ENCODE data around the gene RNF213. TPM values are rescaled to one million over a fixed set of nuclear protein-coding genes. Genes with fewer than 3 reads are reported as not detected.

RNF213 gene
- total RNA-seq, 2 donors from 2014 or later, result 98.8 to 136 TPM

- no peaks in the 10 kb centered on the region for H3K27me3 Mint-ChIP-seq (ENCODE audit: insufficient read depth)
- Histone ChIP-seq H3K4me3 (ENCODE audit: low read length) (no peak overlapping the region), H3K27me3 (ENCODE audit: control insufficient read depth, insufficient read depth, low read length, poor library complexity, severe bottlenecking) (no peaks in the 10 kb centered on the region), H3K4me1 (ENCODE audit: control insufficient read depth, insufficient read depth, low read length) (no peaks in the 10 kb centered on the region), H3K36me3 (ENCODE audit: control insufficient read depth, insufficient read depth, low read length) (peaks cover 81% of the 10 kb centered on the region), H3K9me3 (ENCODE audit: control insufficient read depth, low read length) (peaks cover 22% of the 10 kb centered on the region), H3K27ac (ENCODE audit: low read depth, low read length) (no peak overlapping the region), H3K9ac (ENCODE audit: extremely low read depth, low read length, poor library complexity, severe bottlenecking) (no peak overlapping the region)
- no peak overlapping the region for H3K4me3 Mint-ChIP-seq
- no peak overlapping the region for H3K27ac Mint-ChIP-seq
- WGBS, 2 experiments (ENCODE audit: insufficient coverage in 1 of 2, insufficient read length in 1 of 2), result 93 to 95% methylated on average over 4 of the region's 4 CpGs
- peaks cover 18% of the 10 kb centered on the region for H3K9me3 Mint-ChIP-seq
- H3K36me3 Mint-ChIP-seq (ENCODE audit: low read depth), result peaks cover 87% of the 10 kb centered on the region
- TF ChIP-seq CTCF (conservative IDR thresholded peaks at IDR 0.05), result no peak
- no peak for DNase-seq
- H3K4me1 Mint-ChIP-seq, result no peaks in the 10 kb centered on the region
Measured at GRCh38 chr17:80319999-80320344, 59.3 kb downstream of the RNF213 start.

- Histone ChIP-seq H3K36me3 (ENCODE audit: control insufficient read depth, insufficient read depth, low read length) (peaks cover 86% of the 10 kb centered on the region), H3K27me3 (ENCODE audit: control insufficient read depth, insufficient read depth, low read length, poor library complexity, severe bottlenecking) (no peaks in the 10 kb centered on the region), H3K9ac (ENCODE audit: extremely low read depth, low read length, poor library complexity, severe bottlenecking) (no peak overlapping the region), H3K9me3 (ENCODE audit: control insufficient read depth, low read length) (peaks cover 22% of the 10 kb centered on the region), H3K4me1 (ENCODE audit: control insufficient read depth, insufficient read depth, low read length) (no peaks in the 10 kb centered on the region), H3K27ac (ENCODE audit: low read depth, low read length) (no peak overlapping the region), H3K4me3 (ENCODE audit: low read length) (no peak overlapping the region)
- H3K4me3 Mint-ChIP-seq, result no peak overlapping the region
- TF ChIP-seq CTCF (conservative IDR thresholded peaks at IDR 0.05), result no peak
- H3K36me3 Mint-ChIP-seq (ENCODE audit: low read depth), result peaks cover 92% of the 10 kb centered on the region
- H3K4me1 Mint-ChIP-seq, result no peaks in the 10 kb centered on the region
- no peaks in the 10 kb centered on the region for H3K27me3 Mint-ChIP-seq (ENCODE audit: insufficient read depth)
- no peak overlapping the region for H3K27ac Mint-ChIP-seq
- DNase-seq, result no peak
- 96 to 99% methylated on average over 15 of the region's 15 CpGs for WGBS, 2 experiments (ENCODE audit: insufficient coverage in 1 of 2, insufficient read length in 1 of 2)
- H3K9me3 Mint-ChIP-seq, result peaks cover 18% of the 10 kb centered on the region
Measured at GRCh38 chr17:80320496-80320895, 59.8 kb downstream of the RNF213 start.

DNA sequence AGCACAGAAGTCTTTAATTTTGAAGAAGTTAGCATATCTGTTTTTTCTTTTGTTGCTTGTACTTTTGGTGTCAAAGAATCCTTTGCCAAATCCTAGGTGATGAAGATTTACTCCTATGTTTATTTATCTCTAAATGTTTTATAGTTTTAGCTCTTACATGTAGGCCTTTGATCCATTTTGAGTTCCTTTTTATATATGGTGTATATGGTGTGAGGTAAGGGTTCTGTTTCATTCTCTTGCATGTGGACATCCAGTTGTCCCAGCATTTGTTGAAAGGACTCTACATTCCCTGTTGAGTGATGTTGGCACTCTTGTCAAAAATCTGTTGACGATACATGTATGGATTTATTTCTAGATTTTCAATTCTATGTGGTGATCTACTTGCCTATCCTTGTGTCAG, 62.2 kb downstream of the RNF213 start:
- peaks cover 80% of the 10 kb centered on the region for H3K36me3 ChIP-seq (ENCODE audit: control insufficient read depth, insufficient read depth, low read length)
- H3K4me1 ChIP-seq (ENCODE audit: control insufficient read depth, insufficient read depth, low read length), result no peaks in the 10 kb centered on the region
- no peak for DNase-seq
- Mint-ChIP-seq H3K9me3 (peaks cover 18% of the 10 kb centered on the region), H3K36me3 (ENCODE audit: low read depth) (peaks cover 90% of the 10 kb centered on the region), H3K27ac (no peak overlapping the region), H3K27me3 (ENCODE audit: insufficient read depth) (no peaks in the 10 kb centered on the region), H3K4me1 (no peaks in the 10 kb centered on the region), H3K4me3 (no peak overlapping the region)
- H3K4me3 ChIP-seq (ENCODE audit: low read length), result no peak overlapping the region
- no peak for TF ChIP-seq CTCF (conservative IDR thresholded peaks at IDR 0.05)
- no peak overlapping the region for H3K9ac ChIP-seq (ENCODE audit: extremely low read depth, low read length, poor library complexity, severe bottlenecking)
- 100% methylated on average over 1 of the region's 1 CpG; no CpG with 5 or more reads in 1 of the 2 experiments for WGBS, 2 experiments (ENCODE audit: insufficient coverage in 1 of 2, insufficient read length in 1 of 2)
- peaks cover 22% of the 10 kb centered on the region for H3K9me3 ChIP-seq (ENCODE audit: control insufficient read depth, low read length)
- no peak overlapping the region for H3K27ac ChIP-seq (ENCODE audit: low read depth, low read length)
- no peaks in the 10 kb centered on the region for H3K27me3 ChIP-seq (ENCODE audit: control insufficient read depth, insufficient read depth, low read length, poor library complexity, severe bottlenecking)
